ENCODE data around the gene LGR6.

Gene LGR6

GRCh38 chr1:202200112-202200548, 6.5 kb downstream of the LGR6 start:
- DNase-seq: no peak

- no peak for DNase-seq
These were observed 7.1 kb downstream of the LGR6 start for GRCh38 chr1:202200669-202201068.

GRCh38 chr1:202201266-202201665, 7.7 kb downstream of the LGR6 start:
- DNase-seq: no peak

GRCh38 chr1:202201971-202202370, 8.4 kb downstream of the LGR6 start:
- DNase-seq: no peak

- DNase-seq: no peak
These were observed 9.0 kb downstream of the LGR6 start for GRCh38 chr1:202202500-202203168.

- DNase-seq: no peak
These were observed 9.8 kb downstream of the LGR6 start for GRCh38 chr1:202203238-202204039.

- DNase-seq: no peak
These were observed 10.5 kb downstream of the LGR6 start for GRCh38 chr1:202204065-202204464.

GRCh38 chr1:202205523-202206190, 12.1 kb downstream of the LGR6 start:
- no peak for DNase-seq

- DNase-seq: no peak
These were observed 13.7 kb downstream of the LGR6 start for GRCh38 chr1:202207292-202207691.

GRCh38 chr1:202208351-202208857, 14.8 kb downstream of the LGR6 start:
- no peak for DNase-seq

GRCh38 chr1:202210385-202210784, 16.8 kb downstream of the LGR6 start:
- DNase-seq: no peak

- DNase-seq: no peak
These were observed 17.4 kb downstream of the LGR6 start for GRCh38 chr1:202210969-202211368.

GRCh38 chr1:202212787-202213186, 19.2 kb downstream of the LGR6 start:
- no peak for DNase-seq

- peak; percentile 22 for DNase-seq
These were observed 19.9 kb downstream of the LGR6 start for GRCh38 chr1:202213361-202214088.

- no peak for DNase-seq
These were observed 20.7 kb downstream of the LGR6 start for GRCh38 chr1:202214089-202214843.

GRCh38 chr1:202215472-202216130, 22.0 kb downstream of the LGR6 start:
- no peak for DNase-seq

- no peak for DNase-seq
These were observed 23.1 kb downstream of the LGR6 start for GRCh38 chr1:202216691-202217090.

GRCh38 chr1:202217516-202217915, 23.9 kb downstream of the LGR6 start:
- DNase-seq: no peak

- DNase-seq: no peak
These were observed 24.4 kb downstream of the LGR6 start for GRCh38 chr1:202217951-202218350.

GRCh38 chr1:202220733-202221132, 27.1 kb downstream of the LGR6 start:
- no peak for DNase-seq

All from NCI-H526 treated with DMSO at 0.1 percent for 48 hours (cell line).